ENCODE results near the gene ICAM1.

GRCh38 chr19:10256551-10256950, 14.4 kb upstream of the ICAM1 start:
- TF ChIP-seq POLR2AphosphoS5 (IDR thresholded peaks at IDR 0.05; ENCODE audit: low read depth, low read length): no peak
- no peak for TF ChIP-seq TAF1 (IDR thresholded peaks at IDR 0.05; ENCODE audit: low read depth, low read length)
- no peak for TF ChIP-seq POLR2A (IDR thresholded peaks at IDR 0.05; ENCODE audit: low read depth, low read length)
- TF ChIP-seq SPI1 (IDR thresholded peaks at IDR 0.05; ENCODE audit: low read depth, low read length): no peak
- TF ChIP-seq PAX5 (IDR thresholded peaks at IDR 0.05; ENCODE audit: insufficient read depth, low read length, severe bottlenecking): no peak
- TF ChIP-seq POU2F2 (IDR thresholded peaks at IDR 0.05; ENCODE audit: low read depth, low read length): no peak
